Measurements from ENCODE around the gene PCNX3. TPM values are rescaled to one million over a fixed set of nuclear protein-coding genes. Genes with fewer than 3 reads are reported as not detected.
A peak's percentile ranks its signal among the peaks of the same experiment; 100 is the strongest.

The PCNX3 gene
- total and polyA plus RNA-seq, 10 of the 15 experiments (the other 5 are each of a cell fraction or from before 2014, with no cell fraction given) = 0.03 to 46.6 (median 8.4) TPM

DNA sequence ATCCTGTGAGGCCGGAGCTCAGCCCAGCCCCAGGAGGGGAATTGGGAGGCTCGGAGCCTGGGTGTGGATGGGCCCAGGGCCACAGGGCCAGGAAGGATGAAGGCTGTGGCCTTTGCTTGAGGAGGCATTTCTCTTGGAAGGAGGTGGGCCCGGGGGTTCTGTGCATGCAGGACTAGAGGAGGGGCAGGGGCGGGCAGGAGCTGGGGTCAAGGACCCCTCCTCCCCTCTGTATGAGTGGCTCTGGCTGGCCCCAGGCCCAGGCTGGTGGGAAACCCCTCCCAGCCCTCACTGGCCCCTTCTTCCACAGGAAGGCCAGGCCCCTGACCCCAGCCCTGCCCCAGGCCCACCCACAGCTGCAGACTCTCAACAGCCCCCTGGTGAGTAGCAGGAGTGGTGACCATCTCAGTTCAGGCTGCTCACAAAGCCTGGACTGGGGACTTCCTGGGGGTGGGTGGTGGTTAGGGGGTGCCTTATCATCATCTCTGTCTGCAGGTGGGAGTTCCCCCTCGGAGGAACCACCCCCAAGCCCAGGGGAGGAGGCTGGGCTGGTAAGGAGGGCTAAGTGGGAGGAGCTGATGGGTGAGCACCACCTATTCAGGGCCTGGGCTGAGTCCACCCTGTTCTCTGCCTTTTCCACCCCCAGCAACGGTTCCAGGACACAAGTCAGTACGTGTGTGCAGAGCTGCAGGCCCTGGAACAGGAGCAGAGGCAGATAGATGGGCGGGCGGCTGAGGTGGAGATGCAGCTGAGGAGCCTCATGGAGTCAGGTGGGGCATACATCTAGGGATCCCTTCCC lies 25.9 kb upstream of the PCNX3 start (continued):
- 0 out of 2 replicates have a peak, but pooled peaks have one; percentile 70 for TF ChIP-seq RCOR1 (conservative IDR thresholded peaks at IDR 0.05; ENCODE audit: low read depth, low read length)
- no peak for TF ChIP-seq IKZF2 (IDR thresholded peaks at IDR 0.05)
- no peak for TF ChIP-seq NFYB (IDR thresholded peaks at IDR 0.05; ENCODE audit: insufficient read depth, low read depth, low read length)
- TF ChIP-seq, protein P1, sequence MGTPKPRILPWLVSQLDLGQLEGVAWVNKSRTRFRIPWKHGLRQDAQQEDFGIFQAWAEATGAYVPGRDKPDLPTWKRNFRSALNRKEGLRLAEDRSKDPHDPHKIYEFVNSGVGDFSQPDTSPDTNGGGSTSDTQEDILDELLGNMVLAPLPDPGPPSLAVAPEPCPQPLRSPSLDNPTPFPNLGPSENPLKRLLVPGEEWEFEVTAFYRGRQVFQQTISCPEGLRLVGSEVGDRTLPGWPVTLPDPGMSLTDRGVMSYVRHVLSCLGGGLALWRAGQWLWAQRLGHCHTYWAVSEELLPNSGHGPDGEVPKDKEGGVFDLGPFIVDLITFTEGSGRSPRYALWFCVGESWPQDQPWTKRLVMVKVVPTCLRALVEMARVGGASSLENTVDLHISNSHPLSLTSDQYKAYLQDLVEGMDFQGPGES (IDR thresholded peaks at IDR 0.05) = no peak
- TF ChIP-seq, protein P2, sequence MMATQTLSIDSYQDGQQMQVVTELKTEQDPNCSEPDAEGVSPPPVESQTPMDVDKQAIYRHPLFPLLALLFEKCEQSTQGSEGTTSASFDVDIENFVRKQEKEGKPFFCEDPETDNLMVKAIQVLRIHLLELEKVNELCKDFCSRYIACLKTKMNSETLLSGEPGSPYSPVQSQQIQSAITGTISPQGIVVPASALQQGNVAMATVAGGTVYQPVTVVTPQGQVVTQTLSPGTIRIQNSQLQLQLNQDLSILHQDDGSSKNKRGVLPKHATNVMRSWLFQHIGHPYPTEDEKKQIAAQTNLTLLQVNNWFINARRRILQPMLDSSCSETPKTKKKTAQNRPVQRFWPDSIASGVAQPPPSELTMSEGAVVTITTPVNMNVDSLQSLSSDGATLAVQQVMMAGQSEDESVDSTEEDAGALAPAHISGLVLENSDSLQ (IDR thresholded peaks at IDR 0.05) = no peak
- TF ChIP-seq SMAD1 (IDR thresholded peaks at IDR 0.05; ENCODE audit: low read depth, partially characterized antibody) = no peak
- peak; percentile 67; the same call in 1 of the 2 replicates for TF ChIP-seq TBL1XR1 (IDR thresholded peaks at IDR 0.05; ENCODE audit: low read depth, low read length)
- 0 out of 2 replicates have a peak, but pooled peaks have one; percentile 45 for TF ChIP-seq GATAD2B (conservative IDR thresholded peaks at IDR 0.05; ENCODE audit: low read depth)
- TF ChIP-seq NR2C1 (IDR thresholded peaks at IDR 0.05) = no peak
- no peak; the same call in 1 of the 2 replicates for TF ChIP-seq NR2F1 (conservative IDR thresholded peaks at IDR 0.05)
- 0 out of 2 replicates have a peak, but pooled peaks have one; percentile 39 for TF ChIP-seq YY1 (IDR thresholded peaks at IDR 0.05; ENCODE audit: low read depth, low read length)
- TF ChIP-seq MYB (IDR thresholded peaks at IDR 0.05; ENCODE audit: borderline replicate concordance, low read depth, low read length) = no peak
- no peak; the same call in 1 of the 2 replicates for TF ChIP-seq POLR2A (IDR thresholded peaks at IDR 0.05; ENCODE audit: low read depth, low read length)
- TF ChIP-seq MYC (IDR thresholded peaks at IDR 0.05; ENCODE audit: insufficient read depth, insufficient read length, insufficient replicate concordance, low read length, severe bottlenecking) = no peak
- TF ChIP-seq, protein P3, sequence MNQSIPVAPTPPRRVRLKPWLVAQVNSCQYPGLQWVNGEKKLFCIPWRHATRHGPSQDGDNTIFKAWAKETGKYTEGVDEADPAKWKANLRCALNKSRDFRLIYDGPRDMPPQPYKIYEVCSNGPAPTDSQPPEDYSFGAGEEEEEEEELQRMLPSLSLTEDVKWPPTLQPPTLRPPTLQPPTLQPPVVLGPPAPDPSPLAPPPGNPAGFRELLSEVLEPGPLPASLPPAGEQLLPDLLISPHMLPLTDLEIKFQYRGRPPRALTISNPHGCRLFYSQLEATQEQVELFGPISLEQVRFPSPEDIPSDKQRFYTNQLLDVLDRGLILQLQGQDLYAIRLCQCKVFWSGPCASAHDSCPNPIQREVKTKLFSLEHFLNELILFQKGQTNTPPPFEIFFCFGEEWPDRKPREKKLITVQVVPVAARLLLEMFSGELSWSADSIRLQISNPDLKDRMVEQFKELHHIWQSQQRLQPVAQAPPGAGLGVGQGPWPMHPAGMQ (IDR thresholded peaks at IDR 0.05; ENCODE audit: borderline replicate concordance) = no peak
- TF ChIP-seq NR2C2 (IDR thresholded peaks at IDR 0.05; ENCODE audit: borderline replicate concordance, control insufficient read depth, insufficient read length, low read depth) = no peak
- no peak for TF ChIP-seq EP300 (IDR thresholded peaks at IDR 0.05; ENCODE audit: borderline replicate concordance in 1 of 2, control insufficient read depth in 1 of 2, low read depth in 2 of 2, low read length in 2 of 2)
- TF ChIP-seq CBX5 (IDR thresholded peaks at IDR 0.05; ENCODE audit: low read depth) = no peak
- no peak for TF ChIP-seq HDAC6 (IDR thresholded peaks at IDR 0.05; ENCODE audit: unreplicated experiment)
- TF ChIP-seq NBN (IDR thresholded peaks at IDR 0.05) = no peak
- TF ChIP-seq, protein P4, sequence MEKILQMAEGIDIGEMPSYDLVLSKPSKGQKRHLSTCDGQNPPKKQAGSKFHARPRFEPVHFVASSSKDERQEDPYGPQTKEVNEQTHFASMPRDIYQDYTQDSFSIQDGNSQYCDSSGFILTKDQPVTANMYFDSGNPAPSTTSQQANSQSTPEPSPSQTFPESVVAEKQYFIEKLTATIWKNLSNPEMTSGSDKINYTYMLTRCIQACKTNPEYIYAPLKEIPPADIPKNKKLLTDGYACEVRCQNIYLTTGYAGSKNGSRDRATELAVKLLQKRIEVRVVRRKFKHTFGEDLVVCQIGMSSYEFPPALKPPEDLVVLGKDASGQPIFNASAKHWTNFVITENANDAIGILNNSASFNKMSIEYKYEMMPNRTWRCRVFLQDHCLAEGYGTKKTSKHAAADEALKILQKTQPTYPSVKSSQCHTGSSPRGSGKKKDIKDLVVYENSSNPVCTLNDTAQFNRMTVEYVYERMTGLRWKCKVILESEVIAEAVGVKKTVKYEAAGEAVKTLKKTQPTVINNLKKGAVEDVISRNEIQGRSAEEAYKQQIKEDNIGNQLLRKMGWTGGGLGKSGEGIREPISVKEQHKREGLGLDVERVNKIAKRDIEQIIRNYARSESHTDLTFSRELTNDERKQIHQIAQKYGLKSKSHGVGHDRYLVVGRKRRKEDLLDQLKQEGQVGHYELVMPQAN (conservative IDR thresholded peaks at IDR 0.05) = no peak
- TF ChIP-seq RAD51 (IDR thresholded peaks at IDR 0.05) = no peak
